LNCAP (cell line): ENCODE measurements around the gene ZNF560.

Source experiments
- TF ChIP-seq, protein P1 (sequence below): fragments of 450-650 bp; IDR thresholded peaks from 2 replicates; pipeline ENCODE4 v1.5.1; 2017; ENCODE audit warnings: mild to moderate bottlenecking

Gene ZNF560

DNA sequence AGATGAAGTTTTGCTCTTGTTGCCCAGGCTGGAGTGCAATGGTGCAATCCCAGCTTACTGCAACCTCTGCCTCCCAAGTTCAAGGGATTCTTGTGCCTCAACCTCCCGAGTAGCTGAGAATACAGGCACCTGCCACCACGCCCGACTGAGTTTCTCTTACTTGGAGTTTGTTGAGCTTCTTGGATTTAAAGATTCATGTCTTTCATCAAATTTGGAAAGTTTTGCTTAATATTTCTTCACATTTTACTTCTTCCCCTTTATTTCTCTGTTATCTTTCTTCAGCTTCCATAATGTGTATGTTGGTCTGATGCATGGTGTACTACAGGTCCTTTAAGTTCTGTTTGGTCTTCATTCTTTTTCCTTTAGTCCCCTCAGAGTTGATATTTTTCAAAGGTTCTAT, 8.9 kb upstream of the ZNF560 start:
- TF ChIP-seq, protein P1, sequence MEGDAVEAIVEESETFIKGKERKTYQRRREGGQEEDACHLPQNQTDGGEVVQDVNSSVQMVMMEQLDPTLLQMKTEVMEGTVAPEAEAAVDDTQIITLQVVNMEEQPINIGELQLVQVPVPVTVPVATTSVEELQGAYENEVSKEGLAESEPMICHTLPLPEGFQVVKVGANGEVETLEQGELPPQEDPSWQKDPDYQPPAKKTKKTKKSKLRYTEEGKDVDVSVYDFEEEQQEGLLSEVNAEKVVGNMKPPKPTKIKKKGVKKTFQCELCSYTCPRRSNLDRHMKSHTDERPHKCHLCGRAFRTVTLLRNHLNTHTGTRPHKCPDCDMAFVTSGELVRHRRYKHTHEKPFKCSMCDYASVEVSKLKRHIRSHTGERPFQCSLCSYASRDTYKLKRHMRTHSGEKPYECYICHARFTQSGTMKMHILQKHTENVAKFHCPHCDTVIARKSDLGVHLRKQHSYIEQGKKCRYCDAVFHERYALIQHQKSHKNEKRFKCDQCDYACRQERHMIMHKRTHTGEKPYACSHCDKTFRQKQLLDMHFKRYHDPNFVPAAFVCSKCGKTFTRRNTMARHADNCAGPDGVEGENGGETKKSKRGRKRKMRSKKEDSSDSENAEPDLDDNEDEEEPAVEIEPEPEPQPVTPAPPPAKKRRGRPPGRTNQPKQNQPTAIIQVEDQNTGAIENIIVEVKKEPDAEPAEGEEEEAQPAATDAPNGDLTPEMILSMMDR: no peak

DNA sequence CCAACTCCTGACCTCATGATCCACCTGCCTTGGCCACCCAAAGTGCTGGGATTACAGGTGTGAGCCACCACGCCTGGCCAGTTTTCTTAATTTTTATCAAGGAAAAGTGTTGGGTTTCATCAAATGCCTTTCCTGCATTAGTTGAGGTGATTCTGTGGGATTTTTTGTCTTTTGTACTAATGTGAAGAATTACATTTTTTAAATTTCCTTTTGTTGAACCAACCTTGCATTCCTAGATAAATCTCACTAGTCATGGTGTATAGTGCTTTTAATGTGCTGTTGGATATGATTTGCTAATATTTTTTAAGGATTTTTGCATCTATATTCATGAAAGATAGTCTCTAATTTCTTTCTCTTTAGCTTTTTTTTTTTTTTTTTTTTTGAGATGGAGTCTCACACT, 2.4 kb upstream of the ZNF560 start:
- TF ChIP-seq, protein P1: no peak

DNA sequence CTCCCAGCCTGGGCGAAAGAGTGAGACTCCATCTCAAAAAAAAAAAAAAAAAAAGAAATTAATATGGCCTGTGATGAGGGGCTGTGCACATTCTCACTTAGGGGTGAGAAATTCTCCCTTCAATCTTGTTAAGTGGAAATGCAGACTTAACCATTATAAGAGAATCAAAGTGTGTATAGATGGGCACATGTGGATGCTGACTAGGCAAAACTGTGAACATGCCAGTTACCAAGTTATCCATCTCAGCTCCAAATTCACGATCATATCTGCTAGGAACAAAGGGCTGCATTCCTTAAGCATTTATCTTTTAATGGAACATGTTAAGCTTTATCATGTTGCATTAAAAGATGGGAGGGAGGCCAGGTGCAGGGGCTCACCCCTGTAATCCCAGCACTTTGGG, 4.3 kb downstream of the ZNF560 start:
- TF ChIP-seq, protein P1: no peak

DNA sequence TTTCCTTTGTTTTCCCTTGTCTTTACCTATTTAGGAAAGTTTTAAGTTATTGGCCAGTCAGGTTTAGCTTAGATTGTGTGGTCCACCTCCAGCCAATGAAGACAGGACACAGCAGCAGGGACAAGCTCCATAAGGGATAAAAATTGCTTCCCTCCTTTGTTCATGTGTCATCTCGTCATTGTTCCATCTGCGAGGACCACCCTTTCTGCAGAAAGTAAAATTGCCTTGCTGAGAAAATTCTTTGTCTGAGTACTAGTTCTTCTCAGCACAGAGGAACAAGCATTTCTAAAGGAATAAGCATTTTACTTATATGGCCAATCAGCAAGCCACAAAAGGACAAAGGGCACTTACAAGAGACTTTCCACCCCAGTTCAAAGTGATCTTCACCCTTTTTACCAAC, 11.4 kb downstream of the ZNF560 start:
- TF ChIP-seq, protein P1: no peak

DNA sequence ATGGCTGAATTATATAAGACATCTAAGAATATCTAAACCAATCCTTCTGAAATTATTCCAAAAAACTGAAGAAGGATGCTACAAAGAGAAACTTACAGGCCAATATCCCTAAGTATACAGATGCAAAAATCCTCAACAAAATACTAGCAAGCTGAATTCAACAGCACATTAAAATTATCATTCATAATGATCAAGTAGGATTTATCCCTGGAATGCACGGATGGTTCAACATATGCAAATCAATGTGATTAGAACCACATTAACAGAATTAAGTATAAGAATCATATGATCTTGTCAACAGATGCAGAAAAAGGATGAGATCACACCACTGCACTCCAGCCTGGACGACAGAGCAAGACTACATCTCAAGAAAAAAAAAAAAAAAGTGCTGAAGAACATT, 13.3 kb downstream of the ZNF560 start:
- TF ChIP-seq, protein P1: no peak

DNA sequence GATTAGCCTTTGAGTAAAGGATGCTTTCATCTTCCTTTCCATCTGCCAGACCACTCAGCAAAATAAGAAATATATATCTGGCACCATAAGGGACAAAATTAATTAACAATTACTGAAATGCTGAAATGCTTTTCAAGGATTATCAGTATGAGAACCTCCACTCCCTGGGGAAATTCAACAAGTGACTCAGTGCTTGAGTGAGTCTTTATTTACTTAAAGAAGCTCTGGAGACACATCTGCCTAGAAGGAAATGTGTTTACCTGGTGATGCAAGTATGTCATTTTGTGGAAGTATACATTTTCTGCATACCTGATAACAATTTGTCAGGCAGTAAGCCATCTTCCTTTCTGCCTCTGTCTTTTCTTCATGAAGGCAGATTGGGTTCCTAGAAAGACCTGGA, 23.4 kb downstream of the ZNF560 start:
- TF ChIP-seq, protein P1: no peak

DNA sequence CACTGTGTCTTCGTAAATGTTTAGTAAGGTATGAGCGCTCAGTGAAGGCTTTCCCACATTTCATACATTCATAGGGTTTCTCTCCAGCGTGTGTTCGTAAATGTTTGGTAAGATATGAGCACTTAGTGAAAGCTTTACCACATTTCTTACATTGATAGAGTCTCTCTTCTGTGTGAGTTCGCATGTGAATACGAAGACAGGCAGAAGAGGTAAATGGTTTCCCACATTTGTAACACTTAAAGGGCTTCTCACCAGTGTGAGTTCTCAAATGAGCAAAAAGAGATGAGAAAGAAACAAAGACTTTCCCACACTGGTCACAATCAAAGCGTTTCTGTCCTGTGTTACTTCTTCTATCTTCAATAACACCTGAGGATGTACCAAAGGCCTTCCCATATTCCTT, 31.3 kb downstream of the ZNF560 start:
- TF ChIP-seq, protein P1: no peak

DNA sequence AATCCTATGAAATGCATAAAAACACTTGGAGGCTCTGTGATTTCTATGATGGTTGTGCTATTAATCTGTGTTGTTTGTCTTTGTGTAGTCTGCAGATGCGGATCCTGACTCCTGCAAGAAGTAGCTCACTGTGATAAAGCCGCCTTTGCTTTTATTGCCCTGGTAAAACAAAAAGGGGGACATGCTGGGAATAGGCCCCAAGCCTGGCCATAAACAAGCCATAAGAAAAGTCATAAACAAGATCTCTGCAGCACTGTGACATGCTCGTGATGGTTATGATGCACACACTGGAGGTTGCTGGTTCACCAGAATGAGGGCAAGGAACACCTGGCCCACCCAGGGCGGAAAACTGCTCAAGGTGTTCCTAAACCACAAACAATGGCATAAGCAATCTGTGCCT, 36.5 kb downstream of the ZNF560 start:
- TF ChIP-seq, protein P1: no peak
